ENCODE data around the gene DDB1.

DDB1 gene

DNA sequence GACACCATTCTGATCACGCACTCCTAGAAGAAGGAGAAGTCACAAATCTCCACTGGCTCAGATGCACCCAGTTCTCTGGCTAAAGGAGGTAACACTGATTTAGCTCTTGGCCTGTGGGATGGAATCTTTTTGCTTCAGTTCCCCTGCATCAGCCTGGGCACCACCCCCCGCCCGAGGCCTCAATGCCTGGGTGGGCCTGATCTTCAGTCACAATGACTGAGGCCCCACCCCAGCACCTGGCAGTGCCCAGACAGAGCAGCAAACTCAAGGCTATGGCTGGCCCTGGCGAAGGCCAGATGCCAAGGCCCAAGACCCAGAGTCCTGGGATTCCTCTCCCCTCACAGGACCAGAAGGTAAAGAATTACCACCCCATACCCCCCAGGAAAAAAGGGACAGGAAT is 23.8 kb upstream of the DDB1 start:
- H3K27ac ChIP-seq (ENCODE audit: poor library complexity, severe bottlenecking): no peak overlapping the region
- ATAC-seq (ENCODE audit: low read depth): no peak
- no peak for DNase-seq (ENCODE audit: low spot score)
- H3K27me3 ChIP-seq (ENCODE audit: insufficient read depth, poor library complexity, severe bottlenecking): no peaks in the 10 kb centered on the region
- no peak overlapping the region for H3K4me3 ChIP-seq (ENCODE audit: severe bottlenecking)
- H3K4me1 ChIP-seq (ENCODE audit: insufficient read depth, poor library complexity, severe bottlenecking): peaks cover 4% of the 10 kb centered on the region
- H3K9me3 ChIP-seq (ENCODE audit: severe bottlenecking): no peaks in the 10 kb centered on the region
- no peak for TF ChIP-seq CTCF (IDR thresholded peaks at IDR 0.05; ENCODE audit: poor library complexity, severe bottlenecking)
- peaks cover 11% of the 10 kb centered on the region; the same call in 1 of the 2 replicates for H3K36me3 ChIP-seq (ENCODE audit: low read depth)

- H3K4me3 ChIP-seq (ENCODE audit: severe bottlenecking): no peak overlapping the region
- H3K9me3 ChIP-seq (ENCODE audit: severe bottlenecking): no peaks in the 10 kb centered on the region
- no peak for DNase-seq (ENCODE audit: low spot score)
- ATAC-seq (ENCODE audit: low read depth): no peak
- peaks cover 4% of the 10 kb centered on the region for H3K4me1 ChIP-seq (ENCODE audit: insufficient read depth, poor library complexity, severe bottlenecking)
- no peak for TF ChIP-seq CTCF (IDR thresholded peaks at IDR 0.05; ENCODE audit: poor library complexity, severe bottlenecking)
- H3K27ac ChIP-seq (ENCODE audit: poor library complexity, severe bottlenecking): no peak overlapping the region
- H3K27me3 ChIP-seq (ENCODE audit: insufficient read depth, poor library complexity, severe bottlenecking): no peaks in the 10 kb centered on the region
- peaks cover 18% of the 10 kb centered on the region for H3K36me3 ChIP-seq (ENCODE audit: low read depth)
Observed at GRCh38 chr11:61354208-61354607, 21.3 kb upstream of the DDB1 start.

DNA sequence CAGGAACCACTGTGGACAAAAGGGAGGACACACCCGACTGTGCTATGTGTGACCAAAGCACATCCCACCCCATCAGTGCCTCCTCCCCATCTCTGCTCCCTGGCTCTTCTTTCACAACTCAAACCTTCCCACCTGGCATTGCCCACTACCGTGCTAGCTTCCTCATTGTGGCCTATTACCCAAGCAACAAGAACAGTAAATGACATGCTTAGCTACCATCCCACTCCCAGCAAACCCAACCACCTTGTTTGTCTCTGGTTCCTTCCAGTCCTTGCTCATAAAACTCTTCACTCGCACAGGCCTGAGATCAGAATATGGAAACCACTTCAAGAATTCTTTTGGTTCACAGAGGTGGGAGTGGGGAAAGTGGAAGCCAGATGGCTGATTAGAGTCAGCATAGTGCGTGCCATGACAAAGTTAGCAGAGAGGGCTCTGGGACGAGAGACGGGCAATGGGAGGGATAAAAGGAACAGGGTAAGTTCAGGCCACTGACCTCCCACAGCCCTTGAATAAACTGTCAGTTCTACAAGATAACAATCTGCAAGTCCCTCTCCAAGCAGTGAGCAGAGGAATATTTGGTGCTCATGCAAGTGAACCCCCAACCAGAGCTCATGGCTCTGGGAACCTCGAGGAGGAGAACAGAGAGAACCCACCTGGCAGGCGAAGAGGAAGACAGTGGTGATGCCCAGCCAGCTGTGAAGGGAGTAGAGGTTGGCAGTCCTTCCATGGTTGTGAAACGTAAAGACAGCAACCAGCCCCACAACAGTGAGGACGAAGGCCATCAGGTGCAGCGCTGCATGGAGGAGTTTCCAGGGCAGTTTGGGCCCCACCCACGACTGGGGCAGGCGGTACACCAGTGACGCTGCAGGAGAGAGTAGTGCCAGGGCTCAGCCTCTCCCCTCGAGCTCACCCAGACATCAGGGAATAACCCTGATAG is 20.5 kb upstream of the DDB1 start:
- no peaks in the 10 kb centered on the region for H3K27me3 ChIP-seq (ENCODE audit: insufficient read depth, poor library complexity, severe bottlenecking)
- no peaks in the 10 kb centered on the region for H3K9me3 ChIP-seq (ENCODE audit: severe bottlenecking)
- H3K4me1 ChIP-seq (ENCODE audit: insufficient read depth, poor library complexity, severe bottlenecking): peaks cover 5% of the 10 kb centered on the region
- H3K36me3 ChIP-seq (ENCODE audit: low read depth): peaks cover 18% of the 10 kb centered on the region
- ATAC-seq (ENCODE audit: low read depth) (no peak), DNase-seq (ENCODE audit: low spot score) (no peak)
- H3K27ac ChIP-seq (ENCODE audit: poor library complexity, severe bottlenecking): no peak overlapping the region
- H3K4me3 ChIP-seq (ENCODE audit: severe bottlenecking): no peak overlapping the region
- TF ChIP-seq CTCF (IDR thresholded peaks at IDR 0.05; ENCODE audit: poor library complexity, severe bottlenecking): no peak

DNA sequence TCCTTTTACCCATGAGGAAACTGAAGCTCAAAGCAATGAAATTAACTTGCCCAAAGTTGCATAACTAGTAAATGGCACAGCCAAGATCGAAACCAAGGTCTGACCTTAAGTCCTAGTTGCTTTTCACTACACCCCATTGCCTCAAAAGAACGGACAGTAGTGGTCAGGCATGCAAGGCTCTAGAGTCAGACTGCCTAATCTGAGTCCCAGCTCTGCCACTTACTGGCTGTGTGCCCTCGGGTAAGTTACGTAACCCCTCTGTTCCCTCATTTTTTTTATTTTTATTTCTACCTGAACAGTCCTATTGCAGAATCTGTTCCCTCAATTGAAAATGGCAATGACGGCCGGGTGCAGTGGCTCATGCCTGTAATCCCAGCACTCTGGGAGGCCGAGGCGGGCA is 19.1 kb upstream of the DDB1 start:
- Histone ChIP-seq H3K27me3 (ENCODE audit: insufficient read depth, poor library complexity, severe bottlenecking) (no peaks in the 10 kb centered on the region), H3K36me3 (ENCODE audit: low read depth) (peaks cover 18% of the 10 kb centered on the region), H3K4me1 (ENCODE audit: insufficient read depth, poor library complexity, severe bottlenecking) (peaks cover 5% of the 10 kb centered on the region), H3K27ac (ENCODE audit: poor library complexity, severe bottlenecking) (no peak overlapping the region), H3K4me3 (ENCODE audit: severe bottlenecking) (no peak overlapping the region), H3K9me3 (ENCODE audit: severe bottlenecking) (no peaks in the 10 kb centered on the region)
- TF ChIP-seq CTCF (IDR thresholded peaks at IDR 0.05; ENCODE audit: poor library complexity, severe bottlenecking): no peak
- DNase-seq (ENCODE audit: low spot score): no peak
- ATAC-seq (ENCODE audit: low read depth): no peak

DNA sequence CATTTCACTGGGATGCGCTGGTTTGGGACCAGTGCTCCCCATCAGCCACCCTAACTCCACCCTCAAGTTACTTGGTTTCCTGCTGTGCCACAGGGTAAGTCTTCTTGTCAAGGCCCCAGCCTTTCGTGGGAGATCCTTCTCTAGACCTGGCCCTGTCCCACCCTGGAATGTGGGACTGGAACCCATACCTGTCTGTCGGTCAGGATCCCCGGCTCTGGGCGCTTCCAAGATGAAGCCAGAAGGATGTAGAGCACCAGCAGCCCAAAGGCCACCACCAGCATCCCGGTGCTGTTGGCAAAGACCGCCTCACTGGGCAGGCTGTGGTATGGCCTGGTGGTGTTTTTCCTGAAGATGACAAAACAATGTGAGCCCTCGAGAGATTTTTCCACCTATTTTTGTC is 17.9 kb upstream of the DDB1 start:
- DNase-seq (ENCODE audit: low spot score): no peak
- Histone ChIP-seq H3K27me3 (ENCODE audit: insufficient read depth, poor library complexity, severe bottlenecking) (no peaks in the 10 kb centered on the region), H3K4me3 (ENCODE audit: severe bottlenecking) (no peak overlapping the region), H3K9me3 (ENCODE audit: severe bottlenecking) (no peaks in the 10 kb centered on the region), H3K36me3 (ENCODE audit: low read depth) (peaks cover 18% of the 10 kb centered on the region), H3K27ac (ENCODE audit: poor library complexity, severe bottlenecking) (no peak overlapping the region), H3K4me1 (ENCODE audit: insufficient read depth, poor library complexity, severe bottlenecking) (peaks cover 5% of the 10 kb centered on the region)
- no peak for TF ChIP-seq CTCF (IDR thresholded peaks at IDR 0.05; ENCODE audit: poor library complexity, severe bottlenecking)
- ATAC-seq (ENCODE audit: low read depth): no peak
